Measurements from ENCODE around the gene MRS2.
"Not testable (repeated sequence)": the region's sequence is repeated elsewhere in the genome, so short reads cannot be mapped to it uniquely, and the experiment has no call there.

Gene MRS2

DNA sequence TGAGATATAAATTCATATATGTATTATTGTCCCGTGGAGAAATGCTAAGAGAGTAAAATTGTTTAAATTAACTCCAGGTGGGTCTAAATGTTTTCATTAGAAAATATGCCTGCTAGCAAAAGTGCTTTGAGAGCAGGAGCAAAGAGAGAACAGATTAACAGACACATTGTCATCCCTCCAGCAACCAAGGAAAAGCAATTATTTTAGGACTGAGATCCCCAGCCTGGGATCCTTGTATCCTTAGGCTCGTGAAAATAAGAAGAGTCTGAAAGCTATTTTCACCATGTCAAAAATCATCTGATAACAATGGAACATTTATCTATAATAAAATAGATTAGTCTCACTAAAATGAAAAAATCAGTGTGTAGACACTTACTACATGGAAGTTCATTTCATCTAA is 11.5 kb upstream of the MRS2 start:
- DNase-seq (ENCODE audit: low read depth): no peak

DNA sequence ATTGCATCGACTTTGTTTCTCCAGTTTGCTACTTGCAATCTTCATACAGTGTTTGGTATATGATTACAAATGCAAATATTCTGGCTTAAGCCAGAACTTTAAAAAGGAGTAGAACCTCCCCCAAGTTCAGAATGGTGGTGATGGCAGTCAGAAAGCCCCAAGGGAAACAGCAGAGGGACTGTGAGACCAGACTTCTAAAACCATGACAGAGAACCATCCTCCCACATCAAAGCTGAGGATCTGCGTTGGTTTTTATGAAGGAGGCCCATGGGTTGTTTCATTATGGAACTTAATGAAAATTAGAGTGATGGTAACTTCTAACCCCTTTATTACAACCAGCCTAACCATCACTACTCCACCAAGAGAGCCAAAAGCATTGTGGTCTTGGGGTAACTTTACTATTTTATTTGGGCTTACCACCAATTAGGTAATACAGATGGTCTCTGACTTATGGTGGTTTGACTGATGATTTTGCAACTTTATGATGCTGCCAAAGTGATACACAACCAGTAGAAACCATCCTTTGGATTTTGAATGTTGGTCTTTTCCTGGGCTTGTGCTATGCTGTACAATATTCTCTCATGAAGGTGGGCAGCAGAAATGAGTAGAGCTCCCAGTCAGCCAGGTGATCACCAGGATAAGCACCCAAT is 10.9 kb upstream of the MRS2 start:
- DNase-seq (ENCODE audit: low read depth): no peak

DNA sequence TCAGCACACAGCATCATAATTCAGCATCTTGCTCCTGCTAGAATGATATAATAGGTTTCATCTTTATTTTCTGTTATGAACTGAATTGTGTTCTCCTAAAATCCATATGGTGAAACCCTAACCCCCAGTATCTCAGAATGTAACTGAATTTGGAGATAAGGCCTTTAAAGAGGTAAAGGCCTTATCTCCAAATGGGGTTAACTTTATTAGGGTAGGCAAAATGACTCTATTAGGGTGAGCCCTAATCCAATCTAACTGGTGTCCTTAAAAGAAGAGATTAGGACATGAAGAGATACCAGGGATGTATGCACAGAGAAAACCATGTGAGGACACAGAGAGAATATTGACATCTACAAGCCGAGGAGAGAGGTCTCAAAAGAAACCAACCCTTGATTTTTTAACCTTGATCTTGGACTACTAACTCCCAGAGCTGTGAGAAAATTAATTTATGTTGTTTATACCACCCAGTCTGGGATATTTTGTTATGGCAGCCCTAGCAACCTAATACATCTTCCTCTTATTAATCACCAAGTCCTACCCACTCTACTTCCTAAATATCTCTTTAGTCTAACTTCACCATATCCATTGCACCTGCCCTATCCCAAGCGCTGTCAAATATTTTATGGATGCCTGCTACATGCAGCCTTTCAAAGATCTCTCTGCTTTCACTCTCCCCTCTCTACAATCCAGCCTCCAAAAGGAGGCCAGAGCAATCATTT is 8.5 kb upstream of the MRS2 start:
- no peak for DNase-seq (ENCODE audit: low read depth)

GRCh38 chr6:24394780-24395437 is 7.8 kb upstream of the MRS2 start:
- DNase-seq (ENCODE audit: low read depth): no peak

DNA sequence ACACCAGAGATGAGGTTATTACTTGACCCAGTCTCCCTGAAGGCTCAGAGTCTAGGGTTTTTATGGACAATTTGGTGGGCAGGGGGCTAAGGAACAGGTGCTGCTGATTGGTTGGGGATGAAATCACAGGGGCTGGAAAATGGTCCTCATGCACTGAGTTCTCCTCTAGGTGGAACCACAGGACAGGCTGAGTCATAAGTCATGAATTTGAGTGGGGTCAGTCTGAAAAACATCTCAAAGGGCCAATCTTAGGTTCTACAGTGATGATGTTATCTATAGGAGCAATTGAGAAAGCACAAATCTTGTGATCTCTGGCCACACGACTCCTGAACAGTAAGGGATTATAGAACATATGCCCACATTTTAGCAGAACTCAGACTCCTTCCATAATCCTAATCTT is 5.9 kb upstream of the MRS2 start:
- DNase-seq (ENCODE audit: low read depth): no peak

- DNase-seq (ENCODE audit: low read depth): no peak
Observed at GRCh38 chr6:24397631-24398030, 5.1 kb upstream of the MRS2 start.

DNA sequence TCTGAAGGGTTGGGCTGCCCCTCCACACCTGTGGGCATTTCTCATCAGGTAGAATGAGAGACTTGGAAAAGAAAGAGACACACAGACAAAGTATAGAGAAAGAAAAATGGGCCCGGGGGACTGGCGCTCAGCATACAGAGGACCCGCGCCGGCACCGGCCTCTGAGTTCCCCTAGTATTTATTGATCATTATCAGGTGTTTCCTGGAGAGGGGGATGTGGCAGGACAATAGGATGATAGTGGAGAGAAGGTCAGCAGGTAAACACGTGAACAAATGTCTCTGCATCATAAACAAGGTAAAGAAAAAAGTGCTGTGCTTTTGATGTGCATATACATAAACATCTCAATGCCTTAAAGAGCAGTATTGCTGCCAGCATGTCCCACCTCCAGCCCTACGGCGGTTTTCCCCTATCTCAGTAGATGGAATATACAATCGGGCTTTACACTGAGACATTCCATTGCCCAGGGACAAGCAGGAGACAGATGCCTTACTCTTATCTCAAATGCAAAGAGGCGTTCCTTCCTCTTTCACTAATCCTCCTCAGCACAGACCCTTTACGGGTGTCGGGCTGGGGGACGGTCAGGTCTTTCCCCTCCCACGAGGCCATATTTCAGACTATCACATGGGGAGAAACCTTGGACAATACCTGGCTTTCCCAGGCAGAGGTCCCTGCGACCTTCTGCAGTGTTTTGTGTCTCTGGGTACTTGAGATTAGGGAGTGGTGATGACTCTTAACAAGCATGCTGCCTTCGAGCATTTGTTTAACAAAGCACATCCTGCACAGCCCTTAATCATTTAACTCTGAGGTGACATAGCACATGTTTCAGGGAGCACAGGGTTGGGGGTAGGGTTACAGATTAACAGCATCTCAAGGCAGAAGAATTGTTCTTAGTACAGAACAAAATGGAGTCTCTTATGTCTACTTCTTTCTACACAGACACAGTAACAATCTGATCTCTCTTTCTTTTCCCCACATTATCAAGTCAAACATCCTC is 2.4 kb upstream of the MRS2 start:
- not testable (repeated sequence) for DNase-seq (ENCODE audit: low read depth)

- DNase-seq (ENCODE audit: low read depth): no peak
Observed at GRCh38 chr6:24401458-24401857, 1.3 kb upstream of the MRS2 start.

- no peak for DNase-seq (ENCODE audit: low read depth)
Observed at GRCh38 chr6:24403501-24403824, 727 bp downstream of the MRS2 start.

GRCh38 chr6:24405262-24405661 is 2.5 kb downstream of the MRS2 start:
- no peak for DNase-seq (ENCODE audit: low read depth)

GRCh38 chr6:24408719-24409410 is 6.1 kb downstream of the MRS2 start:
- no peak for DNase-seq (ENCODE audit: low read depth)

- no peak for DNase-seq (ENCODE audit: low read depth)
Observed at GRCh38 chr6:24410622-24411021, 7.9 kb downstream of the MRS2 start.

DNA sequence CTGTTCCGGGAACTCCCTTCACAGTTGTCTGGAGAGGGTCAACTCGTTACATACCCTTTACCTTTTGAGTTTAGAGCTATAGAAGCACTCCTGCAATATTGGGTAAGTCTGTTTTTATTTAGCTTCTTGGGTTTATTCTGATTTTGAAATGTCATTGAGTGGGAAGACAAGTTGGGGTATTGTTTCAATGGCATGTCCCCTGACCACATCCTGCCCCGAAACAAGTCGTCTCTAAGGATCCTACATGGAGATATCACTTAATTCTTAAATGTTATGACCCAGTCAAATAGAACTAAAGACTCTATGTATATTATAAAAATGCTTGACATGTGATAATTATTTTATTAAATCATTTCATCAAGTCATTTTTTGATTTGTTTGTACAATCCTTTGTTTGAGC is 9.6 kb downstream of the MRS2 start:
- no peak for DNase-seq (ENCODE audit: low read depth)

GRCh38 chr6:24414531-24414930 is 11.8 kb downstream of the MRS2 start:
- not testable (repeated sequence) for DNase-seq (ENCODE audit: low read depth)

DNA sequence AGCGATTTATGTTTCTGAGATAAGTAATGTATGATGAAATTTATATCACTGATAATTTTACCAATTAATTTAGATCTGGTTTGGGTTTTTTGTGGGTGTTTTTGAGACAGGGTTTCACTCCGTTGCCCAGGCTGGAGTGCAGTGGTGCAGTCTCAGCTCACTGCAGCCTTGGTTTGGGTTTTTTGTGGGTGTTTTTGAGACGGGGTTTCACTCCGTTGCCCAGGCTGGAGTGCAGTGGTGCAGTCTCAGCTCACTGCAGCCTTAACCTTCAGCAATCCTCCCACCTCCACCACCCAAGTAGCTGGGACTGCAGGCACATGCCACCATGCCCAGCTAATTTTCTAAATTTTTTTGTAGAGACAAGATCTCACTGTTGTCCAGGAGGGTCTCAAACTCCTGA is 13.0 kb downstream of the MRS2 start:
- DNase-seq (ENCODE audit: low read depth): no peak

- no peak for DNase-seq (ENCODE audit: low read depth)
Observed at GRCh38 chr6:24419526-24419925, 16.8 kb downstream of the MRS2 start.

GRCh38 chr6:24425091-24425490 is 22.4 kb downstream of the MRS2 start:
- no peak for DNase-seq (ENCODE audit: low read depth)

- no peak for DNase-seq (ENCODE audit: low read depth)
Observed at GRCh38 chr6:24426729-24427446, 24.2 kb downstream of the MRS2 start.

- no peak for DNase-seq (ENCODE audit: low read depth)
Observed at GRCh38 chr6:24428615-24429014, 25.9 kb downstream of the MRS2 start.

GRCh38 chr6:24429146-24429545 is 26.4 kb downstream of the MRS2 start:
- DNase-seq (ENCODE audit: low read depth): no peak

DNA sequence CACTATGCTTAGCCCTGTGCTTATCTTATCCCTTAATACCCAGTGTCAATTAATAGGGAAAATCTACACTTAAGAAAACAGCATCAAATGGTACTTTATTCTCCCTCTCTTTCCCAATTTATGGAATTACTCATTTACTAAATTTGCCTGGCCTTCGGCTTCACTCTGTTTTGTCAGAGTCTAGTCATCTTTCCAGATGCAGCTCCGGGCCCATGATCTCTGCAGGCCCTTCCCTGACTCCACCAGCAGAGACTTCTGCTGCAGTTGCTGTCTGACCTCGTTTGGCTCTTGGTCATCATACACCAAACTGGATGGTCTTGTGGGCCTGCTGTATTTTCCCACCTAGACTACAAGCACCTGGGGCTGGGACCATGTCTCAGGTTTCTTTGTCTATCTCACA is 27.4 kb downstream of the MRS2 start:
- no peak for DNase-seq (ENCODE audit: low read depth)
